Activated CD8-positive, alpha-beta T cell treated with anti-CD3 and anti-CD28 coated beads for 36 hours (primary cell): Measurements from ENCODE around the gene ACTG2. TPM values are rescaled to one million over a fixed set of nuclear protein-coding genes. Genes with fewer than 3 reads are reported as not detected.

Experiments used
- ATAC-seq: fragments of 200-7000 bp; cut with Tn5 transposase; one replicate; pipeline ENCODE4 v1.10.0; 2021; ENCODE audit warnings: mild to moderate bottlenecking, moderate library complexity
- CTCF ChIA-PET: fragments of 350-600 bp; sonication (Branson Sonifier 250); formaldehyde crosslinking; loops from one replicate; lab custom pipeline; 2021; ENCODE audit warnings: antibody characterized with exemption; lab: Charles Lee
- POLR2A ChIA-PET: fragments of 350-600 bp; sonication (Branson Sonifier 250); formaldehyde crosslinking; loops from one replicate; lab custom pipeline; 2021; ENCODE audit warnings: antibody characterized with exemption; lab: Charles Lee
- DNase-seq: peaks from one replicate; pipeline ENCODE4 v3.0.0-alpha.2; 2020
- H3K27ac Mint-ChIP-seq: one replicate; pipeline ENCODE4 v1.8.0; 2021; ENCODE audit warnings: mild to moderate bottlenecking, mixed read lengths
- H3K27me3 Mint-ChIP-seq: one replicate; pipeline ENCODE4 v1.8.0; 2021; ENCODE audit warnings: mixed read lengths
- H3K36me3 Mint-ChIP-seq: one replicate; pipeline ENCODE4 v1.8.0; 2021; ENCODE audit warnings: low read depth, mixed read lengths
- H3K4me1 Mint-ChIP-seq: one replicate; pipeline ENCODE4 v1.8.0; 2021; ENCODE audit warnings: low read depth, mixed read lengths
- H3K4me3 Mint-ChIP-seq: one replicate; pipeline ENCODE4 v1.8.0; 2021; ENCODE audit warnings: mild to moderate bottlenecking, moderate library complexity, mixed read lengths
- H3K9me3 Mint-ChIP-seq: one replicate; pipeline ENCODE4 v1.8.0; 2021; ENCODE audit warnings: mixed read lengths
- CTCF ChIP-seq: fragments of 200-600 bp; IDR thresholded peaks from one replicate; pipeline ENCODE4 v1.8.0; 2022; ENCODE audit warnings: antibody characterized with exemption, mild to moderate bottlenecking
- intact Hi-C: fragments of 100-400 bp; cut with micrococcal nuclease; formaldehyde crosslinking; loops from one replicate; pipeline ENCODE4 v1.10.0; 2022
- total RNA-seq, 2 experiments: library from RNA; stranded (reverse); gene quantifications; one replicate each; pipeline ENCODE4 v1.2.3, GENCODE V29; 2021

Gene ACTG2
- total RNA-seq, 2 experiments from 2014 or later: 0.11 to 0.27 TPM

- Mint-ChIP-seq H3K4me3 (no peak overlapping the region), H3K27me3 (no peaks in the 10 kb centered on the region), H3K4me1 (peaks cover 46% of the 10 kb centered on the region), H3K9me3 (peaks cover 10% of the 10 kb centered on the region), H3K36me3 (peaks cover 37% of the 10 kb centered on the region), H3K27ac (peak overlapping the region; percentile 14)
- intact Hi-C loops: no loop called here
- ATAC-seq: no peak
- DNase-seq: no peak
- no peak for TF ChIP-seq CTCF
- ChIA-PET POLR2A (interaction anchor here (1.2 to 2.1 kb wide), 4 partner anchors 10 to 25 kb away, joined by 3 to 5 read pairs (median 4); no protein-coding TSS in a partner anchor), CTCF (interaction anchor here (0.6 to 1.3 kb wide), 2 partner anchors 14 to 83 kb away, joined by 3 to 4 read pairs; no protein-coding TSS in a partner anchor)
These were observed 70.0 kb downstream of the ACTG2 start for GRCh38 chr2:73962798-73963197.

GRCh38 chr2:73963385-73964120 is 70.7 kb downstream of the ACTG2 start:
- intact Hi-C loops: no loop called here
- Mint-ChIP-seq H3K4me3 (peak overlapping the region; percentile 15), H3K36me3 (peaks cover 29% of the 10 kb centered on the region), H3K27me3 (no peaks in the 10 kb centered on the region), H3K9me3 (peaks cover 10% of the 10 kb centered on the region), H3K4me1 (peaks cover 44% of the 10 kb centered on the region), H3K27ac (peak overlapping the region; percentile 83)
- ChIA-PET POLR2A (interaction anchor here (0.6 to 2.1 kb wide), 8 partner anchors 11 to 32 kb away, joined by 3 to 6 read pairs (median 4); no protein-coding TSS in a partner anchor), CTCF (interaction anchor here (0.6 to 1.5 kb wide), 5 partner anchors 14 to 82 kb away, joined by 3 to 4 read pairs (median 4); no protein-coding TSS in a partner anchor)
- ATAC-seq: peak; percentile 95
- peak; percentile 73 for DNase-seq
- no peak for TF ChIP-seq CTCF

GRCh38 chr2:73964223-73964622 is 71.4 kb downstream of the ACTG2 start:
- Mint-ChIP-seq H3K4me1 (peaks cover 43% of the 10 kb centered on the region), H3K27ac (peak overlapping the region; percentile 83), H3K36me3 (peaks cover 23% of the 10 kb centered on the region), H3K27me3 (no peaks in the 10 kb centered on the region), H3K9me3 (peaks cover 10% of the 10 kb centered on the region), H3K4me3 (peak overlapping the region; percentile 15)
- intact Hi-C loops: no loop called here
- ChIA-PET POLR2A (interaction anchor here (0.8 to 2.1 kb wide), 10 partner anchors 12 to 32 kb away, joined by 3 to 6 read pairs (median 4); no protein-coding TSS in a partner anchor), CTCF (interaction anchor here (1.0 to 1.5 kb wide), 4 partner anchors 16 to 56 kb away, joined by 3 to 4 read pairs (median 4); no protein-coding TSS in a partner anchor)
- TF ChIP-seq CTCF: no peak
- ATAC-seq (peak; percentile 38), DNase-seq (no peak)

- Mint-ChIP-seq H3K36me3 (peaks cover 17% of the 10 kb centered on the region), H3K9me3 (peaks cover 10% of the 10 kb centered on the region), H3K4me3 (no peak overlapping the region), H3K27ac (peak overlapping the region; percentile 83), H3K27me3 (no peaks in the 10 kb centered on the region), H3K4me1 (peaks cover 50% of the 10 kb centered on the region)
- intact Hi-C loops: no loop called here
- ATAC-seq (no peak), DNase-seq (no peak)
- ChIA-PET POLR2A (interaction anchor here (0.7 to 1.3 kb wide), 5 partner anchors 14 to 38 kb away, joined by 3 to 6 read pairs (median 3); partner anchors contain the start of gene DGUOK), CTCF (interaction anchor here (1.0 to 1.4 kb wide), 5 partner anchors 15 to 182 kb away, joined by 3 read pairs; no protein-coding TSS in a partner anchor)
- no peak for TF ChIP-seq CTCF
These were observed 72.2 kb downstream of the ACTG2 start for GRCh38 chr2:73965053-73965452.
